Measurements from ENCODE around the gene TGM2.

Gene TGM2

DNA sequence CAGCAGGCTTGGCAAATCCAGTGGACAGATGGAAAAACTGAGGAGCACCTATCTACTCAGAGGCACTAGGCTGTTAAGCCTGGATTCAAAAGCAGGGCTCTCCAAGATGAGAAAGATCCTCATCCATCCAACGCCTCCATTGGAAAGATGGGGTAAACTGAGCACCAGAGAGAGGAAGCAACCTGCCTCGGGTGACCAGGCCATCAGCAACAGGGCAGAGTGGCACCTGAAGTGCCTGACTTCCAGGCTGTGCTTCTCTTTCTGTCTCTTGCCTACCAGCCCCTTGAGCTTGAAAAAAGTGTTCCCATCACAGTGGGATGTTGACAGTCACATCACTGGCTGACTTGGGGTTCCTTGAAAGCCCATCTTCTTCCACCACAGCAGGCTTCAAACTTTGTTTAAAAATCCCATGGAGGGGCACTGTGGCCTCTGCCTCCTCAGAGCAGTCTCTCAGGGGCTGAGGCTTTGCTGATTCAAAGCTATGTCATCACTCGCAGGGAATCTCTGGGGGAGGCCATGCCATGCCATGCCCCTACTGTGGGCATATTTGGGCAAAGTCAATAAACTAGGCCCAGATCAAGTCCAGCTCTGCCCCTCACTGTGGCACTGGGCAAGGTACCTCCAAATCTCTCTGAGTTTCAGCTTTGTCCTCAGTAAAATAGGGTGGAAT is 44.8 kb upstream of the TGM2 start:
- TF ChIP-seq, protein P1, sequence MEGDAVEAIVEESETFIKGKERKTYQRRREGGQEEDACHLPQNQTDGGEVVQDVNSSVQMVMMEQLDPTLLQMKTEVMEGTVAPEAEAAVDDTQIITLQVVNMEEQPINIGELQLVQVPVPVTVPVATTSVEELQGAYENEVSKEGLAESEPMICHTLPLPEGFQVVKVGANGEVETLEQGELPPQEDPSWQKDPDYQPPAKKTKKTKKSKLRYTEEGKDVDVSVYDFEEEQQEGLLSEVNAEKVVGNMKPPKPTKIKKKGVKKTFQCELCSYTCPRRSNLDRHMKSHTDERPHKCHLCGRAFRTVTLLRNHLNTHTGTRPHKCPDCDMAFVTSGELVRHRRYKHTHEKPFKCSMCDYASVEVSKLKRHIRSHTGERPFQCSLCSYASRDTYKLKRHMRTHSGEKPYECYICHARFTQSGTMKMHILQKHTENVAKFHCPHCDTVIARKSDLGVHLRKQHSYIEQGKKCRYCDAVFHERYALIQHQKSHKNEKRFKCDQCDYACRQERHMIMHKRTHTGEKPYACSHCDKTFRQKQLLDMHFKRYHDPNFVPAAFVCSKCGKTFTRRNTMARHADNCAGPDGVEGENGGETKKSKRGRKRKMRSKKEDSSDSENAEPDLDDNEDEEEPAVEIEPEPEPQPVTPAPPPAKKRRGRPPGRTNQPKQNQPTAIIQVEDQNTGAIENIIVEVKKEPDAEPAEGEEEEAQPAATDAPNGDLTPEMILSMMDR (IDR thresholded peaks at IDR 0.05; ENCODE audit: low read depth, low read length), result no peak
- no peak for DNase-seq (ENCODE audit: extremely low read depth, low read depth)

DNA sequence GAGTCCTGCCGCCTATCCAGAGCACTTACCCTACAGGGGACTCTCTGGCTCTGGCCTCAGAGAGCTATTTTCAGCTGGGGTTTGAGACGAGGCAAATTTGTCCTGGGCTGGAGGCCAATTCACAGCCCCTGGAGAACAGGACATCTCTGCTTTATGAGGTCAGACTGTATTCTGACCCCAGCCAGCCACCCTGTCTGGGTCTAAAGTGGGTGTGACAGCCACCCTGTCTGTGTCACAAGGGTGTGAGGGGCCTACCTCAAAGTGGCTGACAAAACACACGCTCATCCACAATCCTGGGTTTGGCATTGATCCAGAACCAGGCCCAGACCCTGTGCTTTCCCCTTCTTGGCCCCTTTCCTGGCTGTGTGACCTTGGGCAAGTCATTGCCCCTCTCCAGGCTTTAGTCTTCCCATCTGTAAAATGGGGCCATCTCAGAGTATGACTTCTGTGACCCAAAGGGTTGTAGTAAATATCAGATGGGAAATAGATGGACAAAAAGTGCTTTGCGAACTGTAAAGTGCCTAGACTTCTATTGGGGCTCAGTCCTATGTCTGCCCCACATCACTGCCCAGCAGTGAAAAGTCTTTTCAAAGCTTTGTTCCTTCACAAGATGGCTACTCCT is 44.1 kb upstream of the TGM2 start:
- TF ChIP-seq, protein P1 (IDR thresholded peaks at IDR 0.05; ENCODE audit: low read depth, low read length), result no peak
- DNase-seq (ENCODE audit: extremely low read depth, low read depth), result no peak

GRCh38 chr20:38208523-38208922 is 43.5 kb upstream of the TGM2 start:
- TF ChIP-seq, protein P1 (IDR thresholded peaks at IDR 0.05; ENCODE audit: low read depth, low read length), result no peak
- no peak for DNase-seq (ENCODE audit: extremely low read depth, low read depth)

- DNase-seq (ENCODE audit: extremely low read depth, low read depth), result no peak
- TF ChIP-seq, protein P1 (IDR thresholded peaks at IDR 0.05; ENCODE audit: low read depth, low read length), result no peak
Observed at GRCh38 chr20:38208088-38208487, 43.0 kb upstream of the TGM2 start.

DNA sequence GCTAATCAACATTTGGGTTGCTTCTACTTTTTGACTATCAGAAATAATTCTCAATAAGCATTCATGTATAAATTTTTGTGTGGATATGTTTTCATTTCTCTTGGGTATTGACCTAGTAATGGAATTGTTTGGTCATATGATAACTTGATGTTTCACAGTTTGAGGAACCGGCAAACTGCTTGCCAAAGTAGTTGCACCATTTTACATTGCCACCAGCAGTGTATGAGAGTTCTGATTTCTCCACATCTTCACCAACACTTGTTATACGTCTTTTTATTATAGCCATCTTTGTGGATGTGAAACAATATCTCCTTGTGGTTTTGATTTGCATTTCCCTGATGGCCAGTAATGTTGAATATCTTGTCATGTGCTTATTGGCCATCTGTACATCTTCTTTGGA is 42.6 kb upstream of the TGM2 start:
- TF ChIP-seq, protein P1 (IDR thresholded peaks at IDR 0.05; ENCODE audit: low read depth, low read length), result no peak
- no peak for DNase-seq (ENCODE audit: extremely low read depth, low read depth)

GRCh38 chr20:38205001-38205400 is 39.9 kb upstream of the TGM2 start:
- DNase-seq (ENCODE audit: extremely low read depth, low read depth), result no peak
- TF ChIP-seq, protein P1 (IDR thresholded peaks at IDR 0.05; ENCODE audit: low read depth, low read length), result no peak

DNA sequence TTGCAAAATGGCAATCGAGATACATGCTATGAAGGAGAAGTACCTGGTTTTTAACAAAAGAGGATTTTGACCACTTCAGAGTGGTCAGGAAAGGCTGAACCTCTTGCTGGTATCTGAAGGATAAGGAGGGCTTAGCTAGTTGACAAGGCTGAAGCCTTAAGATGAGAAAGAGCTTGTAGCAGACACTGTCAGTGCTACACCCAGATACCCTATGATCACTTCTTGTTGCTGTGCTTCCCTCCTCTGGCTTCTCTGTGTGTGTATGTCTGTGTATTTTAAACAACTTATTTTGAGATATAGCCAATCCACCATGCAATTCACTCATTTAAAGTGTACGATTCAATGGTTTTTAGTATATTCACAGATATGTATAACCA is 38.9 kb upstream of the TGM2 start:
- no peak for DNase-seq (ENCODE audit: extremely low read depth, low read depth)
- TF ChIP-seq, protein P1 (IDR thresholded peaks at IDR 0.05; ENCODE audit: low read depth, low read length), result no peak

Data from AG09319 (cell line).